Measurements from ENCODE around the gene LCE1E. TPM values are rescaled to one million over a fixed set of nuclear protein-coding genes. Genes with fewer than 3 reads are reported as not detected.

Gene LCE1E
- total and polyA plus RNA-seq, 10 of the 15 experiments (the other 5 are each of a cell fraction or from before 2014, with no cell fraction given): 0.33 to 8.2 (median 1.3) TPM; not detected in 1

- no peak within 1 kb of the TSS for H3K27ac ChIP-seq (ENCODE audit: control insufficient read depth, insufficient read depth)
- no peak for FAIRE-seq
- 3% methylated on average over 2 of the region's 2 CpGs for WGBS (ENCODE audit: insufficient coverage, insufficient replicate concordance, low lambda C conversion rate, missing lambda C conversion rate)
- H3K9me3 ChIP-seq (replicated peaks; ENCODE audit: control insufficient read depth, insufficient read depth, low read length): no peaks in the 10 kb centered on the region
- SMC1A ChIA-PET (ENCODE audit: uncharacterized antibody, unreplicated experiment): no interaction called here
- H3K36me3 ChIP-seq (ENCODE audit: control insufficient read depth in 2 of 2, insufficient read depth in 2 of 2, low read length in 1 of 2): no peaks in the 10 kb centered on the region
- no peak for ATAC-seq
- RAD21 ChIA-PET (ENCODE audit: unreplicated experiment): no interaction called here
- no peaks in the 10 kb centered on the region for H3K27me3 ChIP-seq (replicated peaks in 1 of 2; ENCODE audit: control insufficient read depth in 2 of 2, insufficient read depth in 2 of 2, low read length in 1 of 2)
- no peak within 1 kb of the TSS for H2AFZ ChIP-seq (ENCODE audit: control insufficient read depth, low read depth, low read length)
- in situ Hi-C loops (cut with MboI) (no loop called here), intact Hi-C loops (cut with micrococcal nuclease; ENCODE audit: unreplicated experiment) (no loop called here)
- CTCF ChIA-PET: interaction anchor here (0.6 kb wide), 1 partner anchor 138 kb away, joined by 3 read pairs; no protein-coding TSS in a partner anchor
- H3K4me3 ChIP-seq: no peak within 1 kb of the TSS
- H4K20me1 ChIP-seq (ENCODE audit: control insufficient read depth, insufficient read depth): no peaks in the 10 kb centered on the region
- H3K4me2 ChIP-seq (ENCODE audit: control insufficient read depth, insufficient read depth): no peak within 1 kb of the TSS
- no peaks in the 10 kb centered on the region for H3K4me1 ChIP-seq (ENCODE audit: control insufficient read depth, insufficient read depth, low read length)
- POLR2A ChIA-PET: no interaction called here
- DNase-seq (ENCODE audit: low read depth, low spot score): no peak
- no TSS peak for BruUV-seq (replicated peaks)
- H3K79me2 ChIP-seq (ENCODE audit: control insufficient read depth, insufficient read depth, low read length): no peaks in the 10 kb centered on the region
- H3K9ac ChIP-seq (ENCODE audit: control insufficient read depth, insufficient read depth, low read length): no peak within 1 kb of the TSS
- TF ChIP-seq, protein P1, sequence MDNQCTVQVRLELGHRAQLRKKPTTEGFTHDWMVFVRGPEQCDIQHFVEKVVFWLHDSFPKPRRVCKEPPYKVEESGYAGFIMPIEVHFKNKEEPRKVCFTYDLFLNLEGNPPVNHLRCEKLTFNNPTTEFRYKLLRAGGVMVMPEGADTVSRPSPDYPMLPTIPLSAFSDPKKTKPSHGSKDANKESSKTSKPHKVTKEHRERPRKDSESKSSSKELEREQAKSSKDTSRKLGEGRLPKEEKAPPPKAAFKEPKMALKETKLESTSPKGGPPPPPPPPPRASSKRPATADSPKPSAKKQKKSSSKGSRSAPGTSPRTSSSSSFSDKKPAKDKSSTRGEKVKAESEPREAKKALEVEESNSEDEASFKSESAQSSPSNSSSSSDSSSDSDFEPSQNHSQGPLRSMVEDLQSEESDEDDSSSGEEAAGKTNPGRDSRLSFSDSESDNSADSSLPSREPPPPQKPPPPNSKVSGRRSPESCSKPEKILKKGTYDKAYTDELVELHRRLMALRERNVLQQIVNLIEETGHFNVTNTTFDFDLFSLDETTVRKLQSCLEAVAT (IDR thresholded peaks at IDR 0.05): no peak
- TF ChIP-seq ASH2L (IDR thresholded peaks at IDR 0.05; ENCODE audit: borderline replicate concordance, low read depth): no peak
- no peak for TF ChIP-seq WRNIP1 (IDR thresholded peaks at IDR 0.05; ENCODE audit: borderline replicate concordance, low read depth, low read length)
- TF ChIP-seq KAT2A (conservative IDR thresholded peaks at IDR 0.05; ENCODE audit: control insufficient read depth, low read depth, low read length): no peak
- no peak for TF ChIP-seq CUX1 (IDR thresholded peaks at IDR 0.05; ENCODE audit: insufficient replicate concordance, low read depth, low read length)
- TF ChIP-seq GABPA (IDR thresholded peaks at IDR 0.05; ENCODE audit: low read depth): no peak
- no peak for TF ChIP-seq CHD1 (IDR thresholded peaks at IDR 0.05; ENCODE audit: low read depth, low read length)
- TF ChIP-seq IRF4 (IDR thresholded peaks at IDR 0.05; ENCODE audit: low read depth, low read length): no peak
- no peak for TF ChIP-seq SP1 (IDR thresholded peaks at IDR 0.05; ENCODE audit: low read depth, low read length)
- TF ChIP-seq BMI1 (IDR thresholded peaks at IDR 0.05; ENCODE audit: borderline replicate concordance): no peak
- TF ChIP-seq SKIL (IDR thresholded peaks at IDR 0.05; ENCODE audit: low read depth, poor library complexity, severe bottlenecking): no peak
- TF ChIP-seq SIN3A (IDR thresholded peaks at IDR 0.05; ENCODE audit: low read depth, low read length): no peak
- no peak for TF ChIP-seq KDM1A (IDR thresholded peaks at IDR 0.05; ENCODE audit: borderline replicate concordance)
- no peak for TF ChIP-seq TAF1 (IDR thresholded peaks at IDR 0.05; ENCODE audit: borderline replicate concordance, low read depth, low read length)
Measured at GRCh38 chr1:152827173-152827572, 41.1 kb downstream of the LCE1E start, which contains the start of gene LCE1A. Gene LCE1A, plus strand, starts transcription at chr1:152827473. Its CDS starts 0 bp downstream, at chr1:152827473.
